ENCODE results near the gene KLC3. TPM values are rescaled to one million over a fixed set of nuclear protein-coding genes. Genes with fewer than 3 reads are reported as not detected.

The KLC3 gene
- total and polyA plus RNA-seq, 2 donors (not counting 1 experiment from before 2014, with no cell fraction given), result not detected

- Histone ChIP-seq H4K20me1 (ENCODE audit: control insufficient read depth, insufficient read depth, low read length, poor library complexity, severe bottlenecking) (no peaks in the 10 kb centered on the region), H3K9me3 (ENCODE audit: control extremely low read depth in 1 of 3, control insufficient read depth in 2 of 3, insufficient read depth in 1 of 3, low read length in 2 of 3) (peaks cover 0 to 3% (median 0%) of the 10 kb centered on the region in 3 donors), H3K9ac (ENCODE audit: low read length) (no peak overlapping the region), H3K27me3 (replicated peaks in 1 of 4; ENCODE audit: control extremely low read depth in 1 of 4, control insufficient read depth in 3 of 4, insufficient read depth in 4 of 4, low read length in 3 of 4) (peaks cover 0 to 34% (median 4%) of the 10 kb centered on the region in 4 experiments), H3K79me2 (ENCODE audit: control insufficient read depth, insufficient read depth, low read length) (no peaks in the 10 kb centered on the region), H3K36me3 (replicated peaks in 1 of 2; ENCODE audit: control extremely low read depth in 1 of 2, control insufficient read depth in 1 of 2, extremely low read depth in 1 of 2, insufficient read depth in 2 of 2, low read length in 1 of 2) (no peaks in the 10 kb centered on the region), H3K4me2 (replicated peaks; ENCODE audit: low read depth, low read length, poor library complexity, severe bottlenecking) (no peak overlapping the region), H2AFZ (ENCODE audit: insufficient read depth, low read depth, low read length, poor library complexity, severe bottlenecking) (no peak overlapping the region), H3K4me3 (ENCODE audit: control extremely low read depth in 1 of 5, extremely low read depth in 1 of 5, insufficient read depth in 1 of 5, low read depth in 2 of 5, low read length in 4 of 5) (no peak overlapping the region), H3K4me1 (ENCODE audit: control insufficient read depth in 2 of 2, insufficient read depth in 2 of 2, low read length in 2 of 2) (peaks cover 3 to 8% of the 10 kb centered on the region in 2 donors), H3K27ac (ENCODE audit: low read length in 2 of 2) (no peak overlapping the region)
- peaks cover 18% of the 10 kb centered on the region for H3K27me3 Mint-ChIP-seq
- intact Hi-C loops (cut with micrococcal nuclease), result no loop called here
- ATAC-seq (ENCODE audit: low read depth) (no peak), DNase-seq (no peak)
- POLR2A ChIA-PET, result no interaction called here
- H3K4me1 Mint-ChIP-seq, result no peaks in the 10 kb centered on the region
- no peak overlapping the region for H3K4me3 Mint-ChIP-seq
- WGBS (ENCODE audit: insufficient coverage), result 96% methylated on average over 15 of the region's 15 CpGs
- H3K27ac Mint-ChIP-seq, result no peak overlapping the region
- TF ChIP-seq, protein P1, sequence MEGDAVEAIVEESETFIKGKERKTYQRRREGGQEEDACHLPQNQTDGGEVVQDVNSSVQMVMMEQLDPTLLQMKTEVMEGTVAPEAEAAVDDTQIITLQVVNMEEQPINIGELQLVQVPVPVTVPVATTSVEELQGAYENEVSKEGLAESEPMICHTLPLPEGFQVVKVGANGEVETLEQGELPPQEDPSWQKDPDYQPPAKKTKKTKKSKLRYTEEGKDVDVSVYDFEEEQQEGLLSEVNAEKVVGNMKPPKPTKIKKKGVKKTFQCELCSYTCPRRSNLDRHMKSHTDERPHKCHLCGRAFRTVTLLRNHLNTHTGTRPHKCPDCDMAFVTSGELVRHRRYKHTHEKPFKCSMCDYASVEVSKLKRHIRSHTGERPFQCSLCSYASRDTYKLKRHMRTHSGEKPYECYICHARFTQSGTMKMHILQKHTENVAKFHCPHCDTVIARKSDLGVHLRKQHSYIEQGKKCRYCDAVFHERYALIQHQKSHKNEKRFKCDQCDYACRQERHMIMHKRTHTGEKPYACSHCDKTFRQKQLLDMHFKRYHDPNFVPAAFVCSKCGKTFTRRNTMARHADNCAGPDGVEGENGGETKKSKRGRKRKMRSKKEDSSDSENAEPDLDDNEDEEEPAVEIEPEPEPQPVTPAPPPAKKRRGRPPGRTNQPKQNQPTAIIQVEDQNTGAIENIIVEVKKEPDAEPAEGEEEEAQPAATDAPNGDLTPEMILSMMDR (IDR thresholded peaks at IDR 0.05), result no peak
- TF ChIP-seq EZH2 (IDR thresholded peaks at IDR 0.05; ENCODE audit: borderline replicate concordance, insufficient read depth, low read depth, low read length, poor library complexity, severe bottlenecking), result no peak
- CTCF ChIA-PET, result interaction anchor here (1.3 kb wide), 1 partner anchor 49 kb away, joined by 3 read pairs; no protein-coding TSS in a partner anchor
- no peaks in the 10 kb centered on the region for H3K9me3 Mint-ChIP-seq (ENCODE audit: insufficient read depth)
Measured at GRCh38 chr19:45345506-45345860, 4.9 kb downstream of the KLC3 start.

- H2AFZ ChIP-seq (ENCODE audit: insufficient read depth, low read depth, low read length, poor library complexity, severe bottlenecking), result no peak overlapping the region
- H3K27me3 ChIP-seq (replicated peaks in 1 of 4; ENCODE audit: control extremely low read depth in 1 of 4, control insufficient read depth in 3 of 4, insufficient read depth in 4 of 4, low read length in 3 of 4), result peaks cover 0 to 26% (median 0%) of the 10 kb centered on the region in 4 experiments
- no peaks in the 10 kb centered on the region for H3K4me1 ChIP-seq (ENCODE audit: control insufficient read depth in 2 of 2, insufficient read depth in 2 of 2, low read length in 2 of 2)
- no peak overlapping the region for H3K4me3 ChIP-seq (ENCODE audit: control extremely low read depth in 1 of 5, extremely low read depth in 1 of 5, insufficient read depth in 1 of 5, low read depth in 2 of 5, low read length in 4 of 5)
- ATAC-seq (ENCODE audit: low read depth) (no peak), DNase-seq (no peak)
- H3K9me3 ChIP-seq (ENCODE audit: control extremely low read depth in 1 of 3, control insufficient read depth in 2 of 3, insufficient read depth in 1 of 3, low read length in 2 of 3), result no peaks in the 10 kb centered on the region
- H3K4me2 ChIP-seq (replicated peaks; ENCODE audit: low read depth, low read length, poor library complexity, severe bottlenecking), result no peak overlapping the region
- H3K9me3 Mint-ChIP-seq (ENCODE audit: insufficient read depth), result no peaks in the 10 kb centered on the region
- TF ChIP-seq, protein P1 (IDR thresholded peaks at IDR 0.05), result no peak
- no peak for TF ChIP-seq EZH2 (IDR thresholded peaks at IDR 0.05; ENCODE audit: borderline replicate concordance, insufficient read depth, low read depth, low read length, poor library complexity, severe bottlenecking)
- POLR2A ChIA-PET, result no interaction called here
- H4K20me1 ChIP-seq (ENCODE audit: control insufficient read depth, insufficient read depth, low read length, poor library complexity, severe bottlenecking), result no peaks in the 10 kb centered on the region
- no peak overlapping the region for H3K9ac ChIP-seq (ENCODE audit: low read length)
- no peak overlapping the region for H3K27ac Mint-ChIP-seq
- no peak overlapping the region for H3K27ac ChIP-seq (ENCODE audit: low read length in 2 of 2)
- WGBS (ENCODE audit: insufficient coverage), result 36% methylated on average over 27 of the region's 27 CpGs
- H3K4me3 Mint-ChIP-seq, result no peak overlapping the region
- intact Hi-C loops (cut with micrococcal nuclease), result no loop called here
- H3K79me2 ChIP-seq (ENCODE audit: control insufficient read depth, insufficient read depth, low read length), result no peaks in the 10 kb centered on the region
- CTCF ChIA-PET, result no interaction called here
- no peaks in the 10 kb centered on the region for H3K36me3 ChIP-seq (replicated peaks in 1 of 2; ENCODE audit: control extremely low read depth in 1 of 2, control insufficient read depth in 1 of 2, extremely low read depth in 1 of 2, insufficient read depth in 2 of 2, low read length in 1 of 2)
- no peaks in the 10 kb centered on the region for H3K4me1 Mint-ChIP-seq
- H3K27me3 Mint-ChIP-seq, result peaks cover 18% of the 10 kb centered on the region
Measured at GRCh38 chr19:45346449-45346848, 5.9 kb downstream of the KLC3 start.

Measured in B cell (primary cell).